PC-3 (cell line): ENCODE data around the gene LYZL6. TPM values are rescaled to one million over a fixed set of nuclear protein-coding genes. Genes with fewer than 3 reads are reported as not detected.

Experiments
- ATAC-seq: fragments of 200-7000 bp; cut with Tn5 transposase; 2 replicates; pipeline ENCODE4 v1.9.1; 2020; ENCODE audit warnings: mild to moderate bottlenecking, moderate library complexity
- BruUV-seq: library from RNA; stranded (reverse); fragments of 400-500 nt; replicated peaks from 2 replicates; lab custom pipeline; 2021; lab: Mats Ljungman, UMichigan
- CTCF ChIA-PET: fragments of 300-600 bp; sonication (Branson Sonifier 250); formaldehyde crosslinking; loops from one replicate; lab custom pipeline; 2022; ENCODE audit warnings: antibody characterized with exemption; lab: Charles Lee
- POLR2A ChIA-PET: fragments of 300-600 bp; sonication (Branson Sonifier 250); formaldehyde crosslinking; loops from one replicate; lab custom pipeline; 2022; ENCODE audit warnings: antibody characterized with exemption; ENCODE audit not compliant: unreplicated experiment; lab: Charles Lee
- DNase-seq: peaks from one replicate; pipeline ENCODE4 v3.0.0-alpha.2; 2015
- H2AFZ ChIP-seq: fragments of 300-600 bp; sonication (generic); 2 replicates; pipeline ENCODE4 v1.6.0; 2016; ENCODE audit warnings: antibody characterized with exemption, low read length
- H3F3A ChIP-seq: fragments of 300-600 bp; sonication (generic); one replicate; pipeline ENCODE4 v1.6.0; 2017; ENCODE audit warnings: antibody characterized with exemption, low read length, control low read depth, mild to moderate bottlenecking; ENCODE audit not compliant: unreplicated experiment
- H3K27ac ChIP-seq: fragments of 300-600 bp; sonication (generic); 2 replicates; pipeline ENCODE4 v1.5.1; 2016; ENCODE audit warnings: mild to moderate bottlenecking, low read length
- H3K27me3 ChIP-seq: fragments of 300-600 bp; sonication (generic); 2 replicates; pipeline ENCODE4 v1.6.1; 2016; ENCODE audit warnings: low read length, mixed read lengths
- H3K36me3 ChIP-seq: fragments of 300-600 bp; sonication (generic); 2 replicates; pipeline ENCODE4 v1.6.1; 2016; ENCODE audit warnings: low read depth, mixed run types, low read length, mixed read lengths
- H3K4me1 ChIP-seq: fragments of 300-600 bp; sonication (generic); 2 replicates; pipeline ENCODE4 v1.5.1; 2016; ENCODE audit warnings: low read length; ENCODE audit not compliant: insufficient read depth
- H3K4me2 ChIP-seq: fragments of 300-600 bp; sonication (generic); 2 replicates; pipeline ENCODE4 v1.6.0; 2016; ENCODE audit warnings: low read length
- H3K4me3 ChIP-seq: fragments of 300-600 bp; sonication (generic); 2 replicates; pipeline ENCODE4 v1.5.1; 2016; ENCODE audit warnings: mild to moderate bottlenecking, low read length, mixed read lengths
- H3K79me2 ChIP-seq: fragments of 300-600 bp; sonication (generic); 2 replicates; pipeline ENCODE4 v1.6.1; 2017; ENCODE audit warnings: low read length, mixed read lengths
- H3K9ac ChIP-seq: fragments of 300-600 bp; sonication (generic); 2 replicates; pipeline ENCODE4 v1.6.0; 2016; ENCODE audit warnings: mild to moderate bottlenecking, low read length
- H3K9me2 ChIP-seq: fragments of 300-600 bp; sonication (generic); replicated peaks from 2 replicates; pipeline ENCODE4 v1.6.1; 2016; ENCODE audit warnings: mixed run types, low read length, mixed read lengths
- H3K9me3 ChIP-seq: fragments of 300-600 bp; sonication (generic); 2 replicates; pipeline ENCODE4 v1.6.1; 2016; ENCODE audit warnings: low read length, mixed read lengths
- H4K20me1 ChIP-seq: fragments of 300-600 bp; sonication (generic); 2 replicates; pipeline ENCODE4 v1.6.1; 2016; ENCODE audit warnings: low read length, mixed read lengths
- EZH2 ChIP-seq: fragments of 300-600 bp; sonication (generic); IDR thresholded peaks from one replicate; pipeline ENCODE4 v1.6.1; 2017; ENCODE audit warnings: antibody characterized with exemption, mild to moderate bottlenecking, low read length; ENCODE audit not compliant: unreplicated experiment
- EZH2phosphoT487 ChIP-seq: fragments of 300-600 bp; sonication (generic); IDR thresholded peaks from 2 replicates; pipeline ENCODE4 v1.6.1; 2018; ENCODE audit warnings: mild to moderate bottlenecking, antibody characterized with exemption, low read length, borderline replicate concordance
- intact Hi-C: fragments of 100-400 bp; cut with micrococcal nuclease; formaldehyde crosslinking; loops from 2 replicates; pipeline ENCODE4 v1.9.0; 2023
- total RNA-seq: library from RNA; depleted of rRNA; stranded (reverse); fragments of >200 nt; gene quantifications from 2 replicates; pipeline ENCODE4 v1.2.3, GENCODE V29; 2014
- TF ChIP-seq, protein P1 (sequence below): fragments of 300-600 bp; sonication (generic); conservative IDR thresholded peaks from 2 replicates; pipeline ENCODE4 v1.5.1; 2017; ENCODE audit warnings: antibody characterized with exemption, low read depth, mild to moderate bottlenecking, low read length

Gene LYZL6
- total RNA-seq, 1 experiment from 2014 or later = not detected

DNA sequence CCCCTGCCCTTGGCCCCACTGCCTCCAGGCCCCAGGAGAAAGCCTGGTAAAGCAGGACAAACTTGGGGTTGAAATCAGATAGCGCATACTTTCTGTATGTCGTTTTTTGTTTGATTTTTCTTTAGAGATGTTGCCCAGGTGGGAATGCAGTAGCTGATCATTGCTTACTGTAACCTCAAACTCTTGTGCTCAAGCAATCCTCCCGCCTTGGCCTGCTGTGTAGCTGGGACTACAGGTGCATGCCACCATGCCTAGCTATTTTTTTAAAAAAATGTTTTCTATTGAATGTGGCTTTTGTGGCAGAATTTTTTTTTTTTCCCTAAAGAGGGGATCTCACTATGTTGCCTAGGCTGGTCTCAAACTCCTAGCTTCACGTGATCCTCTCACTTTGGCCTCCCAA lies 52.2 kb downstream of the LYZL6 start:
- H3K4me1 ChIP-seq = no peaks in the 10 kb centered on the region
- H3K27me3 ChIP-seq = no peaks in the 10 kb centered on the region
- BruUV-seq = no TSS peak
- no peaks in the 10 kb centered on the region for H3K9me2 ChIP-seq
- H3K9me3 ChIP-seq = no peaks in the 10 kb centered on the region
- H4K20me1 ChIP-seq = no peaks in the 10 kb centered on the region
- no peak for ATAC-seq
- H3K4me3 ChIP-seq = no peak overlapping the region
- no peaks in the 10 kb centered on the region for H3K36me3 ChIP-seq
- H3F3A ChIP-seq = no peaks in the 10 kb centered on the region
- no peak overlapping the region for H2AFZ ChIP-seq
- no peak overlapping the region for H3K27ac ChIP-seq
- H3K79me2 ChIP-seq = no peaks in the 10 kb centered on the region
- DNase-seq = no peak
- intact Hi-C loops = no loop called here
- POLR2A ChIA-PET = no interaction called here
- CTCF ChIA-PET = no interaction called here
- TF ChIP-seq, protein P1, sequence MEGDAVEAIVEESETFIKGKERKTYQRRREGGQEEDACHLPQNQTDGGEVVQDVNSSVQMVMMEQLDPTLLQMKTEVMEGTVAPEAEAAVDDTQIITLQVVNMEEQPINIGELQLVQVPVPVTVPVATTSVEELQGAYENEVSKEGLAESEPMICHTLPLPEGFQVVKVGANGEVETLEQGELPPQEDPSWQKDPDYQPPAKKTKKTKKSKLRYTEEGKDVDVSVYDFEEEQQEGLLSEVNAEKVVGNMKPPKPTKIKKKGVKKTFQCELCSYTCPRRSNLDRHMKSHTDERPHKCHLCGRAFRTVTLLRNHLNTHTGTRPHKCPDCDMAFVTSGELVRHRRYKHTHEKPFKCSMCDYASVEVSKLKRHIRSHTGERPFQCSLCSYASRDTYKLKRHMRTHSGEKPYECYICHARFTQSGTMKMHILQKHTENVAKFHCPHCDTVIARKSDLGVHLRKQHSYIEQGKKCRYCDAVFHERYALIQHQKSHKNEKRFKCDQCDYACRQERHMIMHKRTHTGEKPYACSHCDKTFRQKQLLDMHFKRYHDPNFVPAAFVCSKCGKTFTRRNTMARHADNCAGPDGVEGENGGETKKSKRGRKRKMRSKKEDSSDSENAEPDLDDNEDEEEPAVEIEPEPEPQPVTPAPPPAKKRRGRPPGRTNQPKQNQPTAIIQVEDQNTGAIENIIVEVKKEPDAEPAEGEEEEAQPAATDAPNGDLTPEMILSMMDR = no peak
- TF ChIP-seq EZH2 (no peak), EZH2phosphoT487 (no peak)
- no peak overlapping the region for H3K9ac ChIP-seq
- no peak overlapping the region for H3K4me2 ChIP-seq

DNA sequence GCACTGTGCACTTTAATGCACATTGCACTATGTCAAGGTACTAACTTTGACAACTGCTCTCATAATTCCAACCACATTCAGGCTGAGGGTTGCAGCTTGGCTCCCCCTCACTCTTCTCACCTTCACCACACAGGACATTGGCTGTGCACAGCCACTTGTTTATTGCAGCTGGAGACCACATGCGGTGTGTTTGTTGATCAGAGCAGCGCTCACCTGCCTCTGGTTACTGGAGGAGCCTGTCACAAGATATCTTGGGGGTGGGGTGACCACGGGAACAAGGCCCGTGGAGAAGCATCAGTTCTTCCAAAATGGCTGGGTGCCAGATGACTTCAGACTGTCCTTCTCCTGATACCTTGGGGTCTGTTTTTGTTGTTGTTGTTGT lies 52.7 kb downstream of the LYZL6 start:
- Histone ChIP-seq H3K79me2 (no peaks in the 10 kb centered on the region), H3K9me3 (no peaks in the 10 kb centered on the region), H3K27ac (no peak overlapping the region), H2AFZ (no peak overlapping the region), H3K9ac (no peak overlapping the region), H3K4me3 (no peak overlapping the region), H3K36me3 (no peaks in the 10 kb centered on the region), H3F3A (no peaks in the 10 kb centered on the region), H3K4me2 (no peak overlapping the region), H3K9me2 (no peaks in the 10 kb centered on the region), H4K20me1 (no peaks in the 10 kb centered on the region), H3K27me3 (no peaks in the 10 kb centered on the region), H3K4me1 (no peaks in the 10 kb centered on the region)
- TF ChIP-seq EZH2 = no peak
- CTCF ChIA-PET = no interaction called here
- no peak for DNase-seq
- intact Hi-C loops = no loop called here
- BruUV-seq = no TSS peak
- POLR2A ChIA-PET = no interaction called here
- ATAC-seq = no peak

DNA sequence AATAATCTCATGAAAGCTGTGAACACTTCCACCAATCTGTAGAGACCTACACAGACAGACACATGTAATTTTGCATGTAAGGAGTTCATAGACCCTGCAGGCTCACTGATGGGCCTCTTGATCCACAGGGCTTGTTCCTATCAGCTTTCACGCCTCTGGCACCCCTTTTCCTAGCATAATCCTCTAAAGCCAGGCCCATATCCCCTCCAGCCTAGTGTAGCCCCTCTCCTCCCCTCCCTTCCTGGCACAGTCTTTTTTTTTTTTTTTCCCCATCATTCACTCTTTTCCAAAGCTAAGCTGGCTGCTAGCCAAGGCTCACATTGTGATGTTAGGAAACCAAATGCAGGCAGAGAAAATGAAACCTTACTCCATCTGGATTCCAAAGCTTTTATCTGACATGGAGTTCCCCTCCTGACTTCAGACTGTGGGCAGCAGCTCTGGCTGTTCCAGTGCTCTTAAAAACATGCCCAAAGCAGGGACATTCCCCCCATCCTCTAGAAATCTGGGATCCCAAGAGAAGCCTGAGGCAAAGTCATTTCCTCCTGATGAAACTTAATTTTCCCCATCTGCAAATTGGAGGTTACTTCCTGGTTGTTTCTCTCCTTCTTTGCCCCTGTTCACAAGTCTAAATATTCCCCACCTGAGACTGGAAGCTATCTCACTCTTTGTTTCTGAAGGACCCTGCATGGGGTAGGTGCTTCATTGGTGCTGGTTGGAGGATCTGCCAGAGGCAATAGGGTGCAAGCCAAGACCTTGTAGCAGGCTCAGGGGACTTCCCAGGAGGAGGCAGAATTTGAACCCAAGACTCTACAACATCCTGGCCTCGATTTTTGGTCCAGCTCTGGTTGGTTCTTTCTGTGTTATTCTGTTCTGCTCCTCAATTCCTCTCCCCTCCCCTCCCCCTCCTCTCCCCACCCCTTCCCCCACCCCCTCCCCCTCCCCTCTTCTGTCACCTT lies 53.4 kb downstream of the LYZL6 start:
- no peaks in the 10 kb centered on the region for H3F3A ChIP-seq
- intact Hi-C loops = no loop called here
- no peak overlapping the region for H3K4me3 ChIP-seq
- no peaks in the 10 kb centered on the region for H3K9me2 ChIP-seq
- H3K4me1 ChIP-seq = no peaks in the 10 kb centered on the region
- H3K4me2 ChIP-seq = no peak overlapping the region
- CTCF ChIA-PET = no interaction called here
- no peaks in the 10 kb centered on the region for H3K79me2 ChIP-seq
- no peak overlapping the region for H2AFZ ChIP-seq
- H3K27ac ChIP-seq = no peak overlapping the region
- ATAC-seq (no peak), DNase-seq (no peak)
- POLR2A ChIA-PET = no interaction called here
- H4K20me1 ChIP-seq = no peaks in the 10 kb centered on the region
- H3K9ac ChIP-seq = no peak overlapping the region
- TF ChIP-seq EZH2phosphoT487 = no peak
- H3K36me3 ChIP-seq = no peaks in the 10 kb centered on the region
- H3K9me3 ChIP-seq = no peaks in the 10 kb centered on the region
- no peaks in the 10 kb centered on the region for H3K27me3 ChIP-seq
- no TSS peak for BruUV-seq
